Activated CD8-positive, alpha-beta memory T cell treated with anti-CD3 and anti-CD28 coated beads for 4 hours (primary cell): ENCODE data around the gene HEPN1.

Experiments used
- DNase-seq, 2 donors: peaks; one replicate each; pipeline ENCODE4 v3.0.0-alpha.2; 2020; ENCODE audit warnings: low read depth in 2 of 2

Gene HEPN1

DNA sequence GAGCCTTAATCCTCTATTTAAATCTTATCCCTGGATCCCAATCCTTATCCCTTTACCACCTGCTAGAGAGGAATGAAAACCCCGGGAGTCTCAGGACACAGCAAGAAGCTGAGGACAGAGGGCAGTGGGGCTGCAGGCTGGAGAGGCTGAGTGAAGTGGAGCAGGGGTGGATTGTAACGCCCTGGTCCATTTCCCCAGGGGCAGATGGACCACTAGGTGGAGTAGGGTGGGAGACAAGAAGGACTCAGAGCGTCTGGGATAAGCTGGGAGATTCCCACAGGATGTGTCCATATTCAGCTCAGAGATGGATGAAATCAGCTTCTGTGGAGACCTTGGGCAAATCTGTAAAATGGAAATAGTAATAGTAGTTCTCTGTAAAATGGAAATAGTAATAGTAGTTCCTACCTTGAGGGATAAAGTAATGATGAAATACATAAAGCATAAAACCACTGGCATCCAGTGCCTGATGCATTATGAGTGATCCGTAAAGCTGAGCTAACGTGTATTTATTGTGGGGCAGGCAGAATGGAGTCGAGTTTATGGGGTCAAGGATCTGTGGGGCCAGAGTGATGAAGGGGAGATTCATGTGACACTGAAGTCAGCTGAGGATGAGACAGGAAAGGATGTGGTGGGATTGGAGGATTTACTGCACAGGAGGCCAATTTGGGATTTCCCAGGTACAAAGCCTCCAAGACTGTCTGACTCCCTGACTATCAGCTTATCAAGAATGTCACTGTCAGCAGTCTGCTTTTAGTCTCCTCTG lies 19.5 kb upstream of the HEPN1 start:
- no peak for DNase-seq

DNA sequence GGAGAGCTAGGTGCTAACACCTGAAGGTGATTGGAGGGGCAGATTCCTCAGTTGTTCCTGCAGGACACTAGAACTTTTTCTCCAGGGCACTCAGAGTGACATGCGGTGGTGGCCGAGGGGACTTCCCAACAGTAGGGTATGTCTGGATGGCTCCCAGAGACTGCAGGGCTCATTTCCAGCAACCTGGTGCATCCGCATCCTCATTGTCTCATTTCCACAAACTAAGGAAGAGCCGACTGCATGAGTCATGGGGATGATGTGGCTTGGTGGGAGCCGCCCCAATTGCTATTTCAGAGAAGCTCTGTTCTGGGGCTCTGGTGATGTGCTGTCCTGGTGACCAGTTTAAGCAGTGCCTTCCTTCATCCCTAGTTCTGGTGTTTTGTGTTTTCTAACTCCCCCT lies 18.6 kb upstream of the HEPN1 start:
- DNase-seq, result no peak

- no peak for DNase-seq
These were observed 16.4 kb upstream of the HEPN1 start for GRCh38 chr11:124902616-124903015.

GRCh38 chr11:124915541-124916369 lies 3.3 kb upstream of the HEPN1 start:
- DNase-seq, result no peak

- no peak for DNase-seq
These were observed 2.7 kb upstream of the HEPN1 start for GRCh38 chr11:124916370-124916710.

GRCh38 chr11:124917115-124917637 lies 1.9 kb upstream of the HEPN1 start:
- DNase-seq, result no peak

DNA sequence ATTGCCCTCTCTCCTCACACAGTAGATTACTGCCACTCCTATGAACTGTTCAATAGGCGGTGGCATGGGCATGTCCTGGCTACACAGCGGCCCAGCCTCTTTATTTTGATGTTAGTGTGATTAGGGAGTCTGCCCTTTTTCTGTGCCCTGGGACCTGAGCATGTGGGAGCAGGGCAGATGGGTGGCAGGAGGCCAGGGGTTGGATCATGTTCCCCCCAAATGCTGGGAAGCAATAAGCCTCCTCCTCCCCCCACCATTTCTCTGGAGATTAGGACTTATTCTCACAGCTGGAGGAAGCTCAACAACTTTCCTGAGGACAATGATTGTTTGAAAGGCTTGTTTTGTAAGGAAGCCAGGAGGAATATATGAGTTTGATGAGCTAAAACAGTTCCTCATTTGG lies 848 bp downstream of the HEPN1 start:
- DNase-seq, result no peak

- no peak for DNase-seq
These were observed 1.3 kb downstream of the HEPN1 start for GRCh38 chr11:124920356-124920755.

DNA sequence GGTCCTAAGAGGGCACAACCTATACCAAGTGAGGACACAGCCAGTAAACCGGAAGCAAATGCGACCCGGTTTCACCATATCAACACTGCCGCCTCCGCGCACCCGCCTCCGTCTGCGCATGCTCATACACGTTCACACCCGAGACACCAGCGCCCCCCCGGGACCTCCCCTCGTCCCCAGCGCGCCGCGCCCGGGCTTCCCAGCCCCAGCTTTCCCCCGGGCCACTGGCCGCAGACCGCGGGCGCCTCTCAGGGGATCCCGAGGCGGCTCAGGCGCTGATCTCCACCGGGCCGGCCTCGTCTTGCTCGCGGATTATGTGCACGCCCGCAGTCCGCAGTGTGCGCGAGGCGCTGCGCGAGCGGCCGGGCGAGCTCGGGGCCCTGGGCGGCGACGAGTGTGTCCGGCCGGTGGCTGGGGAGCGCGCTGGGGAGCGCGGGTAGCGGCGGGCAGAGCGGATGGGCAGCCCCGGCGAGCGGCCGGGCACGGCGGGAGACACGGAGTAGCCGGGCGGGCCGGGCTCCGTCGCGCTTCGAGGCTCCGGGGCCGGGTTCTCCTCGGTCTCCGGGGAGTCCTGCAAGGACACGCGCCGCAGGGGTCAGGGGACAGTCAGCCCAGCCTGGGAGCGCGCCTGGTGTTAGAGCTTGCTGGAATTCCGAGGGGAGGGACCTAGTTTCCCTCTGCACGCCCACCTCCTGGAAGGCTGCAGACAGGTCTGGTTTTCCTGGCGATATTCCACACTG lies 2.0 kb downstream of the HEPN1 start:
- peak; percentile 70 to 72 for DNase-seq

DNA sequence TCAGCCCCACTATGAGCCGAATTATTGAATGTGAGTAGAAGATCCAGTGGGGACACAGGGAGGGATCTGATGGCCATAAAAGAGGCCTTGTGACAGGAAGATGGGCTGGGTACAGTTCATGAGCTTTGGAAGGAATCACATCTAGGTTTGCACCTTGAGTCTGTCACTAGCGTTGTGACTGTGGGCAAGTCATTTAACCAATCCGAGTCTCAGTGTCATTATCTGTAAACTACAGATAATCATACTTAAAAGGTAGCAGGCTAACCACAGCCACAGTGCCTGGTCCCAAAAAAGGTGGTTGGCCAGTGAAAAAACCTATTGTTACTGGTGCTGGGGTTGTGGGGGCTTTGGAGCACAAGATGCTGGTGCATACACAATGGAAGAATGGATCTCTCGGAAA lies 3.8 kb downstream of the HEPN1 start:
- DNase-seq, result no peak

GRCh38 chr11:124923296-124923695 lies 4.2 kb downstream of the HEPN1 start:
- no peak for DNase-seq

DNA sequence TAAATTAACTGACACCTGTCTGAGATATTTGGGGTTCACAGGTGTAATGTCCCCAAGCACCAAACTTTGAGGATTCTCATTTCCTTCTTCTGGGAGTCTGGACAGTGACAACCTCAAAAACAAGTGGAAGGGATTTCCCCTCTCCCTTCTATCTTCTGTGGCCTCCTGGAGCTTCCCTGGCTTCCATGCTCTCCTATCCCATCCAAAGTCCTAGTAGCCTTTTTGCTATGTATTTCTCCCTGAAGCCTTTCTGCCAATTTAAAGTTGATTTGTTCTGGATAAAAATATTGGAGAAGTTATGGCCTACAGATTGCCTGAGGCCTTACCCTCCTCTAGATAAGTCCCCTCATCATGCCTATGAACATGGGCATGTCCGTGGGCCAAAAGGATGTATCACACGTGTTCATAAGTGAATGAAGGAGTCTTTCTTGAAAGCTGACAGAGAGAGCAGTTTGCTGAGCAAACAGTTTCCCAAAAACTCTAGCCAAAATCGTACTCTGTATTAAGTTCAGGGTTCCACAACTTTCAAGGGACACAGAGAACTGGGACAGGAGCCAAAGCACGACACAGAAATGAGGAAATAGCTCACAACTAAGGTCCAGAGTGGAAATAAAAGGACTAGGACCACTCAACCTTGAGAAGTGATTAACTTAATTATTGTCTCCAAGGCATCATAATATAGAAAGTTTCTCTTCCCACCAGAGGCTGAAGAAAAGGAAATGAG lies 10.1 kb downstream of the HEPN1 start:
- DNase-seq, result no peak

- DNase-seq, result no peak
These were observed 11.7 kb downstream of the HEPN1 start for GRCh38 chr11:124930799-124931198.

DNA sequence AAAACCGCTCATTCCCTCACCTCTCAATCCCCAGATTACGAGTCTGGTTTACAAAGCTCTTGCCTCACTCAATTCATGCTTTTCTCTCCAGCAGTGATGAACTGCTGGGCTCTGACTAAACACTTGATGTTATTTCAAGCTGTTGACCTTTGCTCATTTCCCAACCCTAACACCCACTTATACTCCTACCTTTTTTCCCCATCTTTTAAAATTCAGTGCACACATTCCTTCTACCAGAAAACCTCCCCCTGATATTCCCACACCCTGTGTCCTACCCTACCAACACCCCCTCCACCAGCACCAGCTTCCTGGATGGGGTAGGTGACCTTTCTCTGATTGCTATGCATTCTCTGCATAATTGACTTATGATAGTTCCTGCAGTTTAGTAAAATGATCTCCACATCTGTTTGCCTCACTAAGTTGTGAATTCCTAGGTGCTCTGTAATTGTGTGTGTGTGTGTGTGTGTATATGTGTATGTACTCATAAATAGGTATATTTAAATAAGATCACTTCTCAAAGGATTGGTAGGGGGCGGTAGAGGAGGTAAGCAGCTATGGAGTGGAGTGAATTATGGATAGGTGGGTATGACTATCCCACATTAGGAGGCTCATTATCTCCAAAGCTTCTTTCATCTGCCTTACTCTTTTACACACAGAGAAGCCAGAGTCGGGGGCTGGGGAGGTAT lies 16.0 kb downstream of the HEPN1 start:
- DNase-seq, result no peak

- DNase-seq, result no peak
These were observed 16.8 kb downstream of the HEPN1 start, which contains the start of gene HEPACAM for GRCh38 chr11:124935548-124936514. Gene HEPACAM (minus strand): TSS chr11:124936047. CDS start chr11:124936006, 41 bp downstream.

- no peak for DNase-seq
These were observed 18.4 kb downstream of the HEPN1 start for GRCh38 chr11:124937336-124937935.

DNA sequence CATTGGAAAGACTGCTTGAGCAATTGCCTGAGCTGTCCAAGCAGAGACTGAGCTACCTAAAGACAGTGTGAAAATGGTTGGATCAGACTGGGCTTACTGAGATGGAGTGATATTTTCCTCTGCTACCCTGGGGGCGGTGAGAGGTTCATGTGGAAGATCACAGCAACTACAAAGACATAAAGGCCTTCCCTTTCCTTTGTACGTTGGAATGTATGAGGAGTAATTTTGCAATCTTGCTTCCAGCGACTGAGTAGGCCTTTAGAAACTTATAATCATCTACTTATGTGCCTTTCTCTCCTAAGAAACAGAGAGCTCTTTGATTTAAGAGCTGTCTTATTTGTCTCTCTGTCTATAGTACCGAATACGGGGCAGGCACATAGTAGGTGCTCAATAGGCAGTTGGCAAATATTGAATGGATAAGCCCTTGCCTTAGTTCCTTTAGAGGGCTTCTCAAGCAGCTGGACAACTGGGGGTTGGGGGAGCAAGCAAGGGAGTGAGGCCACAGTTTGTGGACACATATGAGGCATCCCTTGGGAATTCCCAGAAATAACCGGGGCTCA lies 19.2 kb downstream of the HEPN1 start:
- no peak for DNase-seq

GRCh38 chr11:124938970-124939369 lies 19.9 kb downstream of the HEPN1 start:
- no peak for DNase-seq

DNA sequence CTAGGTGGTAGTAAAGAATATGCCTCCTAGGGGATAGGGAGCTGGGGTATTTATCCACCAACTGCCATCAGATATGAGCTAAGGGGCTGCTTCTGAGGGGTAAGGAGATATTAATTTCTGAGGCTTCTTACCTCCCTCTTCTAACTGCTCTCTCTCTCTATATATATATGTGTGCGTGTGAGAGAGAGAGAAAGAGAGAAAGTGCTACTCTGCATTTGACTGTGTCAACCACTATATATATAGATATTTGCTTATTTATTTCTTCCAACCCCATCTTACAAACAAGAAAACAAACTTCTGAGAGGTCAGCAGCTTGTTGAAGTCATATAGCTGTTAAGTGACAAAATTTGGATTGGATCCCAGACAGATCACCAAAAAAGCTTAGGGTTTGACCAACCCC lies 22.7 kb downstream of the HEPN1 start:
- no peak for DNase-seq
